GM06990 (cell line): Measurements from ENCODE around the gene MAP1S.

Experiments used
- DNase-seq: peaks from one replicate; pipeline ENCODE4 v3.0.0-alpha.2; 2011; ENCODE audit not compliant: insufficient read length; ENCODE audit errors: extremely low read depth
- H3K27me3 ChIP-seq: replicated peaks from 2 replicates; pipeline ENCODE4 v1.6.0; 2011; ENCODE audit warnings: low read length; ENCODE audit not compliant: control insufficient read depth, insufficient read depth
- H3K36me3 ChIP-seq: 2 replicates; pipeline ENCODE4 v1.5.1; 2011; ENCODE audit warnings: low read length; ENCODE audit not compliant: control insufficient read depth, insufficient read depth
- H3K4me3 ChIP-seq: replicated peaks from 2 replicates; pipeline ENCODE4 v1.5.1; 2011; ENCODE audit warnings: low read depth, mild to moderate bottlenecking, control low read depth, low read length
- TF ChIP-seq, protein P1 (sequence below): IDR thresholded peaks from 2 replicates; pipeline ENCODE4 v1.5.1; 2011; ENCODE audit warnings: low read length, control low read depth, mild to moderate bottlenecking, inconsistent platforms; ENCODE audit not compliant: insufficient read depth, poor library complexity, severe bottlenecking

The MAP1S gene, protein sequence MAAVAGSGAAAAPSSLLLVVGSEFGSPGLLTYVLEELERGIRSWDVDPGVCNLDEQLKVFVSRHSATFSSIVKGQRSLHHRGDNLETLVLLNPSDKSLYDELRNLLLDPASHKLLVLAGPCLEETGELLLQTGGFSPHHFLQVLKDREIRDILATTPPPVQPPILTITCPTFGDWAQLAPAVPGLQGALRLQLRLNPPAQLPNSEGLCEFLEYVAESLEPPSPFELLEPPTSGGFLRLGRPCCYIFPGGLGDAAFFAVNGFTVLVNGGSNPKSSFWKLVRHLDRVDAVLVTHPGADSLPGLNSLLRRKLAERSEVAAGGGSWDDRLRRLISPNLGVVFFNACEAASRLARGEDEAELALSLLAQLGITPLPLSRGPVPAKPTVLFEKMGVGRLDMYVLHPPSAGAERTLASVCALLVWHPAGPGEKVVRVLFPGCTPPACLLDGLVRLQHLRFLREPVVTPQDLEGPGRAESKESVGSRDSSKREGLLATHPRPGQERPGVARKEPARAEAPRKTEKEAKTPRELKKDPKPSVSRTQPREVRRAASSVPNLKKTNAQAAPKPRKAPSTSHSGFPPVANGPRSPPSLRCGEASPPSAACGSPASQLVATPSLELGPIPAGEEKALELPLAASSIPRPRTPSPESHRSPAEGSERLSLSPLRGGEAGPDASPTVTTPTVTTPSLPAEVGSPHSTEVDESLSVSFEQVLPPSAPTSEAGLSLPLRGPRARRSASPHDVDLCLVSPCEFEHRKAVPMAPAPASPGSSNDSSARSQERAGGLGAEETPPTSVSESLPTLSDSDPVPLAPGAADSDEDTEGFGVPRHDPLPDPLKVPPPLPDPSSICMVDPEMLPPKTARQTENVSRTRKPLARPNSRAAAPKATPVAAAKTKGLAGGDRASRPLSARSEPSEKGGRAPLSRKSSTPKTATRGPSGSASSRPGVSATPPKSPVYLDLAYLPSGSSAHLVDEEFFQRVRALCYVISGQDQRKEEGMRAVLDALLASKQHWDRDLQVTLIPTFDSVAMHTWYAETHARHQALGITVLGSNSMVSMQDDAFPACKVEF

DNA sequence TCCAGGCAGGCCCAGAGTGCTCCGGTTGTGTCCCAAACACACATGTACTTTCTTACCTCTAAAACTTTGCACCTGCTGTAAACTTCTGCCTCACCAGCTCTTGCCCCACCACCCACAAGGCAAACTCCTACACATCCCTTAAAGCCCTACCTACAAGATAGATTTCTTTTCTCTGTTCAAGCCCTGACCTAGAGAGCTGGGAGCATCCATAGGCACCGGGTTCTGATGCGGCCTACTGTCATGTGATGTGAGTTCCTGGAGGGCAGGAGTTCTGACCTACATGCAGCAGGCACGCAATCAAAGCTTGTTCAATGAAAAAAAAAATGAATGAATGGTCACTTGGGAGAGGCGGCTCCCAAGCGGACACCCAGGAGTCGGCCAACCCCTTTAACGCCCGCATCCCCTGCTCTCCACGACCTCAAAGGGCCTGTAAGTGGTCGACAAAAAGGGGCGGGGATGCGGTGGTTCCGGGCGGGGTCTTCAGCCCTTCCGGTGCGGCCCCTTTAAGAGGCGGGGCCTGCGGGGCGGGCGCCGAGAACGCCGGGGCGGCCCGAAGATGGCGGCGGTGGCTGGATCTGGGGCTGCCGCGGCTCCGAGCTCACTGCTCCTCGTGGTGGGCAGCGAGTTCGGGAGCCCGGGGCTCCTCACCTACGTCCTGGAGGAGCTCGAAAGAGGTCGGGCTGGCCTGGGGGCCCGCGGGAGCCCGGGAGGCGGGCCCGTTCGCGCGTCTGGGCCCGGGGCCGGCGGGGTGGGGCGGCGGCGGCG, at the start of gene MAP1S:
Gene MAP1S (plus strand): TSS at position 534 of the 765 bp plus-strand sequence. CDS start 23 bp downstream, at position 557.
- TF ChIP-seq, protein P1, sequence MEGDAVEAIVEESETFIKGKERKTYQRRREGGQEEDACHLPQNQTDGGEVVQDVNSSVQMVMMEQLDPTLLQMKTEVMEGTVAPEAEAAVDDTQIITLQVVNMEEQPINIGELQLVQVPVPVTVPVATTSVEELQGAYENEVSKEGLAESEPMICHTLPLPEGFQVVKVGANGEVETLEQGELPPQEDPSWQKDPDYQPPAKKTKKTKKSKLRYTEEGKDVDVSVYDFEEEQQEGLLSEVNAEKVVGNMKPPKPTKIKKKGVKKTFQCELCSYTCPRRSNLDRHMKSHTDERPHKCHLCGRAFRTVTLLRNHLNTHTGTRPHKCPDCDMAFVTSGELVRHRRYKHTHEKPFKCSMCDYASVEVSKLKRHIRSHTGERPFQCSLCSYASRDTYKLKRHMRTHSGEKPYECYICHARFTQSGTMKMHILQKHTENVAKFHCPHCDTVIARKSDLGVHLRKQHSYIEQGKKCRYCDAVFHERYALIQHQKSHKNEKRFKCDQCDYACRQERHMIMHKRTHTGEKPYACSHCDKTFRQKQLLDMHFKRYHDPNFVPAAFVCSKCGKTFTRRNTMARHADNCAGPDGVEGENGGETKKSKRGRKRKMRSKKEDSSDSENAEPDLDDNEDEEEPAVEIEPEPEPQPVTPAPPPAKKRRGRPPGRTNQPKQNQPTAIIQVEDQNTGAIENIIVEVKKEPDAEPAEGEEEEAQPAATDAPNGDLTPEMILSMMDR, result no peak
- DNase-seq, result peak; percentile 77
- peak within 1 kb of the TSS; percentile 90 for H3K4me3 ChIP-seq

DNA sequence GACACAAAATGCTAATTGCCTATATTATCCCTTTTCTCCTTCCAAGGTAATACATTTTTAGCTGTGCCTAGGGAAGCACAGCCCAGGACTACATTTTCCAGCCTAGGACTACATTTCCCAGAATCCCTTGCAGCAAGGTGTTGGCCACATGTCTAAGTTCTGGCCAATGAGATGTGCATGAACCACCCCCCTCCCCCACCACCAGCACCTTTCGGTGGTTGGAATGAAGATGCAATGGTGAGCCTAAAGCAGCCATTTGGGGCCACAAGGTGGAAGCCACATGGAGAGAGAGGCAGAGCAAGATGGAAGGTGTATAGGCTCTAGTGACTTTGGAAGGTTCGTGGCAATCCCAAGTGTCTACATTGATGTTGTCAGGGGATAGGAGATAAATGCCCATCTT, 47.4 kb upstream of the MAP1S start:
- no peak overlapping the region for H3K4me3 ChIP-seq
- TF ChIP-seq, protein P1, result no peak
- no peaks in the 10 kb centered on the region for H3K27me3 ChIP-seq
- H3K36me3 ChIP-seq, result no peaks in the 10 kb centered on the region
- no peak for DNase-seq

More for the DNA sequence above, at the start of gene MAP1S:
- no peaks in the 10 kb centered on the region for H3K27me3 ChIP-seq
- peaks cover 5% of the 10 kb centered on the region for H3K36me3 ChIP-seq

DNA sequence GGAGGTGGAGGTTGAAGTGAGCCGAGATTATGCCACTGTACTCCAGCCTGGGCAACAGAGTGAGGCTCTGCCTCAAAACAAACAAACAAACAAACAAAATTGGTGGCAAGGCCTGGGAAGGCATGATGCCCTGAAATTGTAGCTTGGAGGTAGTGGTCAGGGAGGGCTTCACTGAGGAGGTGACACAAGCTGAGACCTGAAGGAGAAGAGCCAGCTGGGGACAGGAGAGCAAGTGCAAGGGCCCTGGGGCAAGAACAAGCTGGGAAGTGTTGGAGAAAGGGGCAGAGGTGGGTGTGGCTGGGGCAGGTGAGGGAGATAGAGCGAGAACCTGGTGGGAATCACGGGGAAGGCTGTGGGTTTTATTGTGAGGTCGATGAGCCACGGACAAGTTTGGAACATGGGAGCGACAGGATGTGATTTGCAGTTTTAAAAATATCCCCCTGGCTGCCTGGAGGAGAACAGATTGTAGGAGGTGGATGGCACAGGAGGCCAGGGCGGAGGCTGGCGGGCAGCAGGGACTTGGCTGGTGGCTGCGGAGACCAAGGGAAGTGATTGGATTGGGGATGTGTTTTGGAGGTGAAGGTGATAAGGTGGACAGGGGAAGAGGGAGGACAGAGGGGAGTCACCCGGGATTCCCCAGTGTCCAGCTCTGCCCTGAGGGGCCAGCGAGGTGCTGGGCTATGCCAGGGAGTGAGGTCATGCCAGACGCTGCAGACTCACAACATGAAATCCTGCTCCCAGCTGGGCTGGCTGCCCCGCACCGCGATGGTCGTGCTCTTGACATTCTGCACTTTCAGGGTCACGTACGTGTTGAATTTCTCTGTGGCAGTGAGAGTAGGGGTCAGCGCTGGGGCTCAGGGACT, 45.1 kb upstream of the MAP1S start:
- Histone ChIP-seq H3K4me3 (no peak overlapping the region), H3K36me3 (no peaks in the 10 kb centered on the region), H3K27me3 (no peaks in the 10 kb centered on the region)
- TF ChIP-seq, protein P1, result no peak
- DNase-seq, result no peak

DNA sequence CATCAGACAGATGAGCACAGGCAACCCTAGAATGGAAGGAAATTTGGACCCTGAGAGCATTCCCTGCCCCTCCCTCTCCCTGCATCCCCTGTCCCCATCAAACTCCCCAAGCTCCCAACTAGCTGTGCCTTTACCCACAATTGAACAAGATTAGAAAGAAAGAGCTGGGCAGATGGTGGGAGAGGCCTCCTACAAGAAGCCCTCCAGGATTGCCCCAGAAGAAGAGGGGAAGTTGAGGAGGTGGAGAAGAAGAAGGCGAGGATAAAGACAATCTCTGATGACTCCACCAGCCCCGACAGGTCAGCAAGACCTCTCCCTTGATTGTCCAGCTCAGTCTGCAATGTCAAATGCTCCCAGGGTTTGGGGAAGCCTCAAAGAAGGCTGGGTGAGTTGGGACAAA, 43.0 kb upstream of the MAP1S start:
- Histone ChIP-seq H3K4me3 (no peak overlapping the region), H3K36me3 (no peaks in the 10 kb centered on the region), H3K27me3 (no peaks in the 10 kb centered on the region; the same call in 1 of the 2 replicates)
- TF ChIP-seq, protein P1, result no peak
- DNase-seq, result no peak
